Activated CD8-positive, alpha-beta memory T cell treated with anti-CD3 and anti-CD28 coated beads for 1 hour (primary cell): ENCODE results near the gene FLRT2.

ENCODE experiments used
- DNase-seq, 2 donors: peaks; one replicate each; pipeline ENCODE4 v3.0.0-alpha.2; 2020; ENCODE audit warnings: low read depth in 1 of 2; ENCODE audit errors: extremely low read depth in 1 of 2

Gene FLRT2

GRCh38 chr14:85587151-85587711, 57.3 kb downstream of the FLRT2 start:
- no peak for DNase-seq

GRCh38 chr14:85590784-85591183, 60.8 kb downstream of the FLRT2 start:
- no peak for DNase-seq

- no peak for DNase-seq
Observed at GRCh38 chr14:85594217-85594616, 64.3 kb downstream of the FLRT2 start.

- DNase-seq = no peak
Observed at GRCh38 chr14:85595981-85596380, 66.0 kb downstream of the FLRT2 start.

GRCh38 chr14:85596562-85596961, 66.6 kb downstream of the FLRT2 start:
- DNase-seq = no peak

- DNase-seq = no peak
Observed at GRCh38 chr14:85597701-85598100, 67.8 kb downstream of the FLRT2 start.

GRCh38 chr14:85599939-85600338, 70.0 kb downstream of the FLRT2 start:
- no peak for DNase-seq

GRCh38 chr14:85601246-85601645, 71.3 kb downstream of the FLRT2 start:
- no peak for DNase-seq

GRCh38 chr14:85601690-85602089, 71.7 kb downstream of the FLRT2 start:
- no peak for DNase-seq

GRCh38 chr14:85602345-85602744, 72.4 kb downstream of the FLRT2 start:
- no peak for DNase-seq

GRCh38 chr14:85604021-85604420, 74.1 kb downstream of the FLRT2 start:
- no peak for DNase-seq

GRCh38 chr14:85604714-85605113, 74.8 kb downstream of the FLRT2 start:
- DNase-seq = no peak

- DNase-seq = no peak
Observed at GRCh38 chr14:85607651-85608081, 77.7 kb downstream of the FLRT2 start.

GRCh38 chr14:85613496-85613895, 83.6 kb downstream of the FLRT2 start:
- DNase-seq = no peak

- no peak for DNase-seq
Observed at GRCh38 chr14:85616386-85616885, 86.5 kb downstream of the FLRT2 start.

GRCh38 chr14:85616886-85617285, 86.9 kb downstream of the FLRT2 start:
- DNase-seq = no peak

GRCh38 chr14:85617791-85618190, 87.8 kb downstream of the FLRT2 start:
- DNase-seq = no peak

GRCh38 chr14:85618390-85618789, 88.4 kb downstream of the FLRT2 start:
- no peak for DNase-seq

GRCh38 chr14:85618978-85619377, 89.0 kb downstream of the FLRT2 start:
- DNase-seq = no peak

GRCh38 chr14:85619851-85620250, 89.9 kb downstream of the FLRT2 start:
- DNase-seq = no peak

- DNase-seq = no peak
Observed at GRCh38 chr14:85620947-85621346, 91.0 kb downstream of the FLRT2 start.

- DNase-seq = no peak
Observed at GRCh38 chr14:85622106-85622505, 92.2 kb downstream of the FLRT2 start.

GRCh38 chr14:85622986-85623685, 93.2 kb downstream of the FLRT2 start:
- no peak for DNase-seq
